MCF 10A (cell line): ENCODE measurements around the gene CTRB2. TPM values are rescaled to one million over a fixed set of nuclear protein-coding genes. Genes with fewer than 3 reads are reported as not detected.

Experiments used
- Bru-seq: library from RNA; stranded (reverse); fragments of 400-500 nt; gene quantifications from one replicate; lab custom pipeline; 2021; lab: Mats Ljungman, UMichigan
- BruChase-seq, 2 experiments: library from RNA; stranded (reverse); fragments of 400-500 nt; gene quantifications; one replicate each; lab custom pipeline; 2021; lab: Mats Ljungman, UMichigan
- BruUV-seq: library from RNA; stranded (reverse); fragments of 400-500 nt; replicated peaks from 2 replicates; lab custom pipeline; 2021; lab: Mats Ljungman, UMichigan
- CTCF ChIA-PET: fragments of 300-600 bp; sonication (Branson Sonifier 250); formaldehyde crosslinking; extraction: SDS; loops from one replicate; lab custom pipeline; 2021; ENCODE audit warnings: antibody characterized with exemption, inconsistent platforms; lab: Yijun Ruan, JAX
- POLR2A ChIA-PET: fragments of 300-600, 350-650 bp; sonication (Branson Sonifier 250); formaldehyde crosslinking; extraction: SDS; loops from one replicate; lab custom pipeline; 2020; ENCODE audit warnings: antibody characterized with exemption, inconsistent platforms; lab: Yijun Ruan, JAX
- DNase-seq: peaks from one replicate; pipeline ENCODE4 v3.0.0-alpha.2; 2018; ENCODE audit not compliant: unreplicated experiment
- H3K27ac Mint-ChIP-seq: one replicate; pipeline ENCODE4 v1.8.0; 2022; ENCODE audit warnings: mild to moderate bottlenecking, low read depth, mixed read lengths; ENCODE audit not compliant: unreplicated experiment
- H3K27me3 Mint-ChIP-seq: one replicate; pipeline ENCODE4 v1.8.0; 2022; ENCODE audit warnings: mixed read lengths; ENCODE audit not compliant: insufficient read depth, unreplicated experiment
- H3K36me3 Mint-ChIP-seq: one replicate; pipeline ENCODE4 v1.8.0; 2022; ENCODE audit warnings: mild to moderate bottlenecking, moderate library complexity, mixed read lengths; ENCODE audit not compliant: insufficient read depth, unreplicated experiment
- H3K4me1 Mint-ChIP-seq: one replicate; pipeline ENCODE4 v1.8.0; 2022; ENCODE audit warnings: mixed read lengths; ENCODE audit not compliant: insufficient read depth, unreplicated experiment
- H3K4me3 Mint-ChIP-seq: one replicate; pipeline ENCODE4 v1.8.0; 2022; ENCODE audit warnings: mild to moderate bottlenecking, moderate library complexity, mixed read lengths; ENCODE audit not compliant: unreplicated experiment
- H3K9me3 Mint-ChIP-seq: one replicate; pipeline ENCODE4 v1.8.0; 2022; ENCODE audit warnings: mixed read lengths; ENCODE audit not compliant: unreplicated experiment
- CTCF ChIP-seq: fragments of 200-600 bp; IDR thresholded peaks from one replicate; pipeline ENCODE4 v1.8.0; 2022; ENCODE audit warnings: antibody characterized with exemption, mild to moderate bottlenecking; ENCODE audit not compliant: unreplicated experiment
- intact Hi-C: fragments of 100-400 bp; cut with micrococcal nuclease; formaldehyde crosslinking; loops from 2 replicates; pipeline ENCODE4 v1.14.1; 2022
- long read RNA-seq: library from polyadenylated mRNA; stranded (forward); transcript quantifications from one replicate; pipeline ENCODE4 v2.0.0, GENCODE V29; 2022
- total RNA-seq: library from RNA; stranded (reverse); gene quantifications from 2 replicates; pipeline ENCODE4 v1.2.3, GENCODE V29; 2022

The CTRB2 gene
- not detected in 2 replicates for total RNA-seq
- not detected for Bru-seq, nascent RNA
- BruChase-seq, experiment 1, labeled RNA remaining after a 6-hour chase, result not detected
- BruChase-seq, experiment 2, labeled RNA remaining after a 2-hour chase, result not detected
- long read RNA-seq, result 0 reads

GRCh38 chr16:75206749-75207451, at the start of gene CTRB2:
Gene CTRB2, minus strand, starts transcription at chr16:75207161. Its CDS starts 20 bp downstream, at chr16:75207141.
- CTCF ChIA-PET, result interaction anchor here (1.1 to 1.6 kb wide), 3 partner anchors 8 to 26 kb away, joined by 3 to 4 read pairs (median 3); no protein-coding TSS in a partner anchor

GRCh38 chr16:75256059-75256571, 49.2 kb upstream of the CTRB2 start:
- BruUV-seq, result no TSS peak
- DNase-seq, result no peak
- intact Hi-C loops, result no loop called here
- no peak for TF ChIP-seq CTCF
- Mint-ChIP-seq H3K27ac (no peak overlapping the region), H3K4me3 (no peak overlapping the region), H3K4me1 (peaks cover 34% of the 10 kb centered on the region), H3K36me3 (peaks cover 11% of the 10 kb centered on the region), H3K9me3 (no peaks in the 10 kb centered on the region), H3K27me3 (no peaks in the 10 kb centered on the region)
- POLR2A ChIA-PET, result interaction anchor here (3.6 to 3.9 kb wide), 2 partner anchors 50 to 121 kb away, joined by 16 to 65 read pairs; no protein-coding TSS in a partner anchor
- CTCF ChIA-PET, result interaction anchor here (0.5 to 1.0 kb wide), 3 partner anchors 21 to 135 kb away, joined by 3 read pairs; no protein-coding TSS in a partner anchor

More at GRCh38 chr16:75206749-75207451, at the start of gene CTRB2:
- no TSS peak for BruUV-seq
- no peak for DNase-seq
- Mint-ChIP-seq H3K36me3 (no peaks in the 10 kb centered on the region), H3K4me3 (no peak within 1 kb of the TSS), H3K9me3 (no peaks in the 10 kb centered on the region), H3K27ac (no peak within 1 kb of the TSS), H3K4me1 (no peaks in the 10 kb centered on the region), H3K27me3 (no peaks in the 10 kb centered on the region)
- intact Hi-C loops, result loop anchor here (2.0 to 10.0 kb wide), 2 partner anchors 18 to 418 kb away; partner anchors contain the start of gene ADAT1
- POLR2A ChIA-PET, result interaction anchor here (0.5 to 0.6 kb wide), 2 partner anchors 20 to 300 kb away, joined by 3 read pairs; no protein-coding TSS in a partner anchor
- no peak for TF ChIP-seq CTCF

- ChIA-PET POLR2A (interaction anchor here (0.5 to 3.9 kb wide), 18 partner anchors 9 to 618 kb away, joined by 3 to 65 read pairs (median 3); partner anchors contain the start of gene MLKL), CTCF (interaction anchor here (0.5 to 3.8 kb wide), 10 partner anchors 13 to 1671 kb away, joined by 3 to 19 read pairs (median 4); no protein-coding TSS in a partner anchor)
- peak; percentile 88 for DNase-seq
- intact Hi-C loops, result loop anchor here (1.0 kb wide), 1 partner anchor 51 kb away; no protein-coding TSS in a partner anchor
- Mint-ChIP-seq H3K36me3 (peaks cover 10% of the 10 kb centered on the region), H3K27ac (no peak overlapping the region), H3K9me3 (no peaks in the 10 kb centered on the region), H3K4me1 (peaks cover 34% of the 10 kb centered on the region), H3K27me3 (no peaks in the 10 kb centered on the region), H3K4me3 (peak overlapping the region; percentile 10)
- TF ChIP-seq CTCF, result no peak
- BruUV-seq, result no TSS peak
Observed at GRCh38 chr16:75254359-75254837, 47.4 kb upstream of the CTRB2 start.
